Body of pancreas (tissue), 4 donors: ENCODE measurements around the gene MUC12.
"Not testable (repeated sequence)": the region's sequence is repeated elsewhere in the genome, so short reads cannot be mapped to it uniquely, and the experiment has no call there.

ENCODE experiments used
- CTCF ChIP-seq, 7 experiments: fragments of 450-650 bp in 4 of 7; fragments of 200-600 bp in 3 of 7; sonication (generic) in 3 of 7; IDR thresholded peaks; one replicate each; pipeline ENCODE4 v1.5.1; 2016 to 2019; ENCODE audit warnings: antibody characterized with exemption in 7 of 7
- POLR2A ChIP-seq, 3 donors: fragments of 450-650 bp; IDR thresholded peaks; one replicate each; pipeline ENCODE4 v1.6.1; 2016; ENCODE audit warnings: antibody characterized with exemption in 3 of 3, mild to moderate bottlenecking in 2 of 3

GRCh38 chr7:100935381-100935780 is 34.0 kb upstream of the MUC12 start:
- TF ChIP-seq CTCF, POLR2A (IDR thresholded peaks at IDR 0.05): not testable (repeated sequence)
